GM12874 (cell line): ENCODE measurements around the gene ZDHHC22.

Source experiments
- TF ChIP-seq, protein P1 (sequence below): IDR thresholded peaks from 2 replicates; pipeline ENCODE4 v1.5.1; 2011; ENCODE audit warnings: low read depth, mild to moderate bottlenecking, control low read depth, low read length, moderate library complexity; ENCODE audit not compliant: insufficient read depth

The ZDHHC22 gene

DNA sequence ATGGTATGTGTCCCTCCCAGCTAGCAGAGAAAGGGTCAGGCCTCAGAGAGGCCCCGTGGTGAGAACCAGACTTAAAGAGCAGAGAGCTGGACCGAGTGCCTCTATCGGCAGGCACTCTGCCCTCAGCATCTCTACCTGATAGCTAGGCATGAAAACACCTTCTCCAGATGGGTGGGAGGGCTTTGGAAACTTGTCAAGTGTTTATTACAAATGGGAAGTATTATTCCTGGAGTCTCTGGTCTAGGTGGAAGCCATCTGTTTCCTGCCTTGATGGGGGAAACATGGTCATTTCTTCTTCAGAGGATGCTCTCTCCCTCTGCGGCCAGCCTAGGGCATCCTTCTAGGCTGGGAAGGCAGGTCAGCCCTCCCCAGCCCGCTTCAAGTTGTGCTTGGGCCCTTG is 42.3 kb upstream of the ZDHHC22 start:
- TF ChIP-seq, protein P1, sequence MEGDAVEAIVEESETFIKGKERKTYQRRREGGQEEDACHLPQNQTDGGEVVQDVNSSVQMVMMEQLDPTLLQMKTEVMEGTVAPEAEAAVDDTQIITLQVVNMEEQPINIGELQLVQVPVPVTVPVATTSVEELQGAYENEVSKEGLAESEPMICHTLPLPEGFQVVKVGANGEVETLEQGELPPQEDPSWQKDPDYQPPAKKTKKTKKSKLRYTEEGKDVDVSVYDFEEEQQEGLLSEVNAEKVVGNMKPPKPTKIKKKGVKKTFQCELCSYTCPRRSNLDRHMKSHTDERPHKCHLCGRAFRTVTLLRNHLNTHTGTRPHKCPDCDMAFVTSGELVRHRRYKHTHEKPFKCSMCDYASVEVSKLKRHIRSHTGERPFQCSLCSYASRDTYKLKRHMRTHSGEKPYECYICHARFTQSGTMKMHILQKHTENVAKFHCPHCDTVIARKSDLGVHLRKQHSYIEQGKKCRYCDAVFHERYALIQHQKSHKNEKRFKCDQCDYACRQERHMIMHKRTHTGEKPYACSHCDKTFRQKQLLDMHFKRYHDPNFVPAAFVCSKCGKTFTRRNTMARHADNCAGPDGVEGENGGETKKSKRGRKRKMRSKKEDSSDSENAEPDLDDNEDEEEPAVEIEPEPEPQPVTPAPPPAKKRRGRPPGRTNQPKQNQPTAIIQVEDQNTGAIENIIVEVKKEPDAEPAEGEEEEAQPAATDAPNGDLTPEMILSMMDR, result no peak

DNA sequence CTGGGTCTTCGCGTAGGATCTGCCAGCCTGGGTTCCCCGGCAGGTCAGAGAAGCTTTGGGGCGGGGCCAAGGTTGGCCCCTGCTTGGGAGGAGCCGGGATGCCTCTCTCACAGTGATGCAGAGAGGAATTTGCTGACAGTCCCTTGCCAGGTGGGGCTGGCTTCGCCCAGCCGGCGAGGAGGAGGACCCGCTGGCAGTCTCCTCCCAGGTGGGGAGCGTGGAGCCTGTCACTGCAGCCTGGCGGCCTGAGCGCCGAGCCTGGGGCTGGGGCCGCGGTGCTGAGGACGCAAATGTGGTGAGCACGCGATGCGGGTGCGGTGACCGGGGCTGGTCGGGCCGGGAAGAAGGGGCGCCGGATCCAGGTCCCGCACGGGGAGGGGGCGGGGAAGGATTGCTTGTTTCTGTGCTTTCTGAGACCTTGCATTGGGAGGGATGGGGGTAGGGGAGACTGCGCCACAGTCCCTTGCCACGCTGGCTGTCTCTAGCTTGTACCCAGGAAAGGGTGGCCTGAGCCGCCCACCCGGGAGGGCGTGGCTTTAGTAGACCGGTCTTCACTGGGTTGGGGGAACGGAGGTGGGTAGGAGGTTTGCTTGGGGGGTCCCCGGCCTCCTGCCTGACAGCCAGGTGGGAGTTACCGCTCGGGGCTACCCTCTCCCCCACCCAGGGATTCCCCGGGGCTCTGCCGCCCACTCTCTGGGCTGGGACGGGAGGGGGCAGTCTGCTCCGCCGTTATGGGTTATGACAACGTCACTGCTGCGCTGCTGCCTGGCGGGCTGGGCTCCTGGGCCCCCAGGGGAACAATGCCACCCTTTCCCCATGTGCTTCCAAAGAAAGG is 40.2 kb upstream of the ZDHHC22 start, which contains the start of gene TMEM63C:
TSS of gene TMEM63C (plus strand) at position 196 of the 835 bp plus-strand sequence. CDS start 37,016 bp downstream, outside the sequence.
- TF ChIP-seq, protein P1, result no peak

DNA sequence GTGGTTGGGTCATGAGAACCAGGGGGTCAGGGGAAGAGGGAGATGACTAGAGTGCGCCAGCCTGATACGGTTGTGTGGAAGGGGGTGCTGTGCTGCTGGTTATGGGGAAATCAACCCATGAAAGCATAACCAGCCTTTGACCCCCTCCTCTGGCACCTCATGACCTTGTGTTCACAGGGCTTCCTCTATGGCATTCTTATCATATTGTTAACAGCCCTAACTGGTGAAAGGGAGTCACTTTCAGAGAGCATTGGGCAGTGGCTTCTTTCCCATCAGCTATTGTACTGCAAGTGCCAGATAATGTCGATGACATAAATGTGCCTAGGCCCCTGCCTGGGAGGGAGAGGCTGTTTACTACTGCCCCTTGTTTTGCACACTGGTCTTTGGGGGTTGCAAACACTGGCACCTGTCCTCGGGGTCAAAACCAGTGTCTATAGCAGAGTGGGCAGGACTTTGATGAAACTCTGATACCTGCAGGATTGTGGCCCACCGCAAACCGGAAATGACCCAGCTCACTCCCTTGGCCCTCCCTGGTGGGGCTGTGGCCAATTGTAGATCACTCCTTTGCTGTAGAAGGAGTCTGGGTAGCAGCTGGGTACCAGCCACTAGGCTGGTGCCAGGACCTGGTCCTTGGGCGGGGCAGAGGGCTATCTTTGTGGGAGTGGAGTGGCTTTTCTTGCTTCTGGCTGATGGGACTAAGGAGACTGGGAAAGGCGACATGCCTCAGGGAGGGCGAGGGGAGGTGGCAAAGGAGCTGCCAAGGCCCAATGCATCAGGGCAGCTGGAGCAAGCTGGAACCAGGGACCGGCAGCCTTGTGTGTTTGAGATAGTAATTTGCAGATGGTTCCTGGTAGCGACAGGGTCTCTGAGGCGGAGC is 39.4 kb upstream of the ZDHHC22 start:
- TF ChIP-seq, protein P1, result no peak

DNA sequence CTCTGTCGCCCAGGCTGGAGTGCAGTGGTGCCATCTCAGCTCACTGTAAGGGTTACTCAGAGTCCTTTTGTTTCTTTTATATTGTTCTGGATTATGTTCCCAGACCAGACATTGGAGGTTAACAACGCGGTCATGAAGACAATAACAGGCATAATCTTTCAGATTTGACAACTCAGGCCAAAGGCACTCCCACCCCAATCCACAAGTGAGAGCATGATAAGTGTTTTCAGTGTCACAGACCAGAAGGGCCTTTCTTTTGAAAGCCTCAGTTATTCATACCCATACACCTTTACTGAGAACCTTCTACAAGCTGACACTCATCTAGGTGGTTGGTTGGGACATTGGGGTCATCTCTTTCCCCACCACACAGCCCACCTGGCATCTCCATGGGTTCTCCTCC is 37.1 kb upstream of the ZDHHC22 start:
- TF ChIP-seq, protein P1, result no peak

DNA sequence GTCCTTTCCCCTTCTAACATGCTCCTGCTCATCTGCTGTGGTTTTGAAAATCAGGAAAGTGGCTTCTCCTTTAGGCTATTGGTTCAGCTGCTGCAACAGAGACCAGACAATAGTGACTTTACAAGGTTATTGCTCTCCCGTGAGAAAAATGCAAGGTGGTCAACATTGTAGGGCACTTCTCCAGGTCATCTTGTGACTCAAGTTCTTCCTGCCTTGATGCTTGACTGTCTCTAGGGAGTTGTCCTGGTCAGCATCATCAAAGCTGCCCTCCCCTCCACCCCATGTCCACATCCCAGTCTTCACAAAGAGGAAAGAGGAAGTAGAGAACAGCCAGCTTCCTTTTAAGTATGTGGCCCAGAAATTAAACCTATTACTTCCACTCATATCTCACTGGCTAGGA is 36.1 kb upstream of the ZDHHC22 start:
- TF ChIP-seq, protein P1, result no peak

DNA sequence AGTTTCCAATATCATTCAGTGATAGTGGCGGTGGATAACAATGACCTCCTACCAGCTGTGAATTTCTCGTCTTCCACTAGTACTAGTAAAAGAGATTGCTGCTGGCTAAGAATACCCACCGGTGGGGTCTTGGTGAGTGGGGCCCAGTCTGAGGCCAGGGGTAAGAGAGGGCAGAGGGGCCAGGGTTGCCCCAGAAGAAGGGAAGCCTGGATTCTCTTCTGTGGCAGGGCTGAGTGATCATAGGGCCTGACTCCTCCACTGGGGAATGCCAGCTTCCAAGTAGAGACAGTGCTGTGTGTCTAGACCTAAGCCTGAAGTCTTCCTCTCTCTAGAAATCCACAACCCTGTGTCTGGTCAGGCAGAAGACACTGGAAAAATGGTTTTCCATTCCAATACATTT is 34.3 kb upstream of the ZDHHC22 start:
- TF ChIP-seq, protein P1, result no peak

DNA sequence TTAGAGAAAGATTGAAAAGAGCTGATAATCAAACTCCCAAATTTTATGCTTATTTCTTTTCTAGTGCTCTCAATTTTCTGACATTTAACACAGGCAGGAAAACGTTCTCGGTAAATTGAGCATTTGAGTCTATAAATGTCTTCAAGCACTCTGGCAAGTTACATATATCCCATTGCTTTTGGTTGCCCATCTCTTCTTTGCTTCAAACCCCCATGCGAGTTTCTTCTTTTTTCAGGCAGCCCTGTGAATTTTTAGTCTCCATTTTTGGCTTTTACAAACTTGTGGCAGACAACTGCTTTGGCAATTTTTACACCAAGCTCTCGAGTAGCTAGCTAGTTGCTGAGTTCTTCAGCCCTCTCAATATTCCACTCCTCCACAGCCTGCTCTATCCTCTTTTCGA is 31.3 kb upstream of the ZDHHC22 start:
- TF ChIP-seq, protein P1, result no peak
